ENCODE results near the gene UPF3A.
A peak's percentile ranks its signal among the peaks of the same experiment; 100 is the strongest.
"Not testable (repeated sequence)": the region's sequence is repeated elsewhere in the genome, so short reads cannot be mapped to it uniquely, and the experiment has no call there.

The UPF3A gene

DNA sequence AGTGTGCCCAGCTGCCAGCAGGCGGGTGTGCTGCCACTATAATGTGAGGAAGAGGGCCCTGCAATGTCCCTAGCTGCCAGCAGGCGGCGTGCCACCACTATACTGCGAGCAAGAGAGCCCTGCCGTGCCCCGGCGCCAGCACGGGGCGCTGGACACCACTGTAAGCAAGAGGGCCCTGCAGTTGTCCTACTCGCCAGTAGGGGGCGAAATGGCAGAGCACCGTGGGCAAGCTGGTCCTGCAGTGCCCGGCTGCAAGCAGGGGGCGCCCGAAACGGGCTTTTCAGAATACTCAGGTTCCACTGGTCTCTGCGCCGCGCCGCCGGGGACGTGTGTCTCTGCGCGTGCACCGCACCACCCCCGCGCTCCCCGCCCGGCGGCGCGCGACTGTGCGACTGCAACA is 71.4 kb downstream of the UPF3A start:
- not testable (repeated sequence) for H3K4me3 ChIP-seq (ENCODE audit: low read depth, low read length); H3K27ac ChIP-seq; H3K27me3 ChIP-seq (ENCODE audit: insufficient read depth, low read depth, severe bottlenecking); H3K9me3 ChIP-seq (ENCODE audit: severe bottlenecking); H3K36me3 ChIP-seq
- TF ChIP-seq, protein P1, sequence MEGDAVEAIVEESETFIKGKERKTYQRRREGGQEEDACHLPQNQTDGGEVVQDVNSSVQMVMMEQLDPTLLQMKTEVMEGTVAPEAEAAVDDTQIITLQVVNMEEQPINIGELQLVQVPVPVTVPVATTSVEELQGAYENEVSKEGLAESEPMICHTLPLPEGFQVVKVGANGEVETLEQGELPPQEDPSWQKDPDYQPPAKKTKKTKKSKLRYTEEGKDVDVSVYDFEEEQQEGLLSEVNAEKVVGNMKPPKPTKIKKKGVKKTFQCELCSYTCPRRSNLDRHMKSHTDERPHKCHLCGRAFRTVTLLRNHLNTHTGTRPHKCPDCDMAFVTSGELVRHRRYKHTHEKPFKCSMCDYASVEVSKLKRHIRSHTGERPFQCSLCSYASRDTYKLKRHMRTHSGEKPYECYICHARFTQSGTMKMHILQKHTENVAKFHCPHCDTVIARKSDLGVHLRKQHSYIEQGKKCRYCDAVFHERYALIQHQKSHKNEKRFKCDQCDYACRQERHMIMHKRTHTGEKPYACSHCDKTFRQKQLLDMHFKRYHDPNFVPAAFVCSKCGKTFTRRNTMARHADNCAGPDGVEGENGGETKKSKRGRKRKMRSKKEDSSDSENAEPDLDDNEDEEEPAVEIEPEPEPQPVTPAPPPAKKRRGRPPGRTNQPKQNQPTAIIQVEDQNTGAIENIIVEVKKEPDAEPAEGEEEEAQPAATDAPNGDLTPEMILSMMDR (IDR thresholded peaks at IDR 0.05; ENCODE audit: low read depth, low read length), result peak; percentile 68
- peak; percentile 66 for DNase-seq

DNA sequence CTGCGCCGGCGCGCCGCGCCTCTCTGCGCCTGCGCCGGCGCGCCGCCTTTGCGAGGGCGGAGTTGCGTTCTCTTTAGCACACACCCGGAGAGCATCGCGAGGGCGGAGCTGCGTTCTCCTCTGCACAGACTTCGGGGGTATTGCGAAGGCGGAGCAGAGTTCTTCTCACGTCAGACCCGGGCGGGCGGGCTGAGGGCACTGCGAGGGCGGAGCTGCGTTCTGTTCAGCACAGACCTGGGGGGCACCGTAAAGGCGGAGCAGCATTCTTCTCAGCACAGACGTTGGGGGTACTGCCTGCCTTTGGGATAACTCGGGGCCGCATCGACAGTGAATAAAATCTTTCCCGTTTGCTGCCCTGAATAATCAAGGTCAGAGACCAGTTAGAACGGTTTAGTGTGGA is 72.0 kb downstream of the UPF3A start:
- H3K9me3 ChIP-seq (ENCODE audit: severe bottlenecking); H3K27ac ChIP-seq; DNase-seq; H3K36me3 ChIP-seq; H3K4me3 ChIP-seq (ENCODE audit: low read depth, low read length); H3K27me3 ChIP-seq (ENCODE audit: insufficient read depth, low read depth, severe bottlenecking): not testable (repeated sequence)

Data from WERI-Rb-1 (cell line).